MM.1S (cell line): ENCODE data around the gene NUCB2.

Source experiments
- DNase-seq: peaks from one replicate; pipeline ENCODE4 v3.0.0-alpha.2; 2015
- H2AFZ ChIP-seq: fragments of 300-600 bp; sonication (generic); 2 replicates; pipeline ENCODE4 v1.6.0; 2016; ENCODE audit warnings: antibody characterized with exemption, low read length
- H3F3A ChIP-seq: fragments of 300-600 bp; sonication (generic); 2 replicates; pipeline ENCODE4 v1.6.1; 2016; ENCODE audit warnings: mild to moderate bottlenecking, antibody characterized with exemption, low read length, moderate library complexity, mixed read lengths; ENCODE audit not compliant: insufficient read depth
- H3K27ac ChIP-seq: fragments of 300-600 bp; sonication (generic); 2 replicates; pipeline ENCODE4 v1.5.1; 2016; ENCODE audit warnings: mild to moderate bottlenecking, low read length
- H3K27me3 ChIP-seq: fragments of 300-600 bp; sonication (generic); replicated peaks from 2 replicates; pipeline ENCODE4 v1.6.0; 2016; ENCODE audit warnings: low read length; ENCODE audit not compliant: insufficient read depth
- H3K36me3 ChIP-seq: fragments of 300-600 bp; sonication (generic); replicated peaks from 2 replicates; pipeline ENCODE4 v1.6.1; 2016; ENCODE audit warnings: mild to moderate bottlenecking, low read length, mixed read lengths; ENCODE audit not compliant: insufficient read depth
- H3K4me1 ChIP-seq: fragments of 300-600 bp; sonication (generic); 2 replicates; pipeline ENCODE4 v1.6.1; 2016; ENCODE audit warnings: low read length, mixed read lengths
- H3K4me2 ChIP-seq: fragments of 300-600 bp; sonication (generic); 2 replicates; pipeline ENCODE4 v1.6.0; 2016; ENCODE audit warnings: low read depth, low read length
- H3K4me3 ChIP-seq: fragments of 300-600 bp; sonication (generic); 2 replicates; pipeline ENCODE4 v1.5.1; 2016; ENCODE audit warnings: low read length, mixed read lengths
- H3K79me2 ChIP-seq: fragments of 300-600 bp; sonication (generic); 2 replicates; pipeline ENCODE4 v1.6.1; 2016; ENCODE audit warnings: mixed run types, low read length, mixed read lengths
- H3K9ac ChIP-seq: fragments of 300-600 bp; sonication (generic); 2 replicates; pipeline ENCODE4 v1.6.1; 2016; ENCODE audit warnings: low read length, mixed read lengths
- H3K9me2 ChIP-seq: fragments of 300-600 bp; sonication (generic); replicated peaks from 2 replicates; pipeline ENCODE4 v1.6.1; 2016; ENCODE audit warnings: mild to moderate bottlenecking, low read length, mixed read lengths; ENCODE audit not compliant: insufficient read depth
- H3K9me3 ChIP-seq: fragments of 300-600 bp; sonication (generic); replicated peaks from 2 replicates; pipeline ENCODE4 v1.6.1; 2016; ENCODE audit warnings: mild to moderate bottlenecking, low read length, mixed read lengths; ENCODE audit not compliant: insufficient read depth
- H4K20me1 ChIP-seq: fragments of 300-600 bp; sonication (generic); 2 replicates; pipeline ENCODE4 v1.6.1; 2016; ENCODE audit warnings: mild to moderate bottlenecking, low read length, moderate library complexity, mixed read lengths; ENCODE audit not compliant: insufficient read depth
- CTCF ChIP-seq: fragments of 300-600 bp; sonication (generic); IDR thresholded peaks from 2 replicates; pipeline ENCODE4 v1.5.1; 2016; ENCODE audit warnings: antibody characterized with exemption, low read length, mixed read lengths
- EZH2 ChIP-seq: fragments of 300-600 bp; sonication (generic); optimal IDR thresholded peaks from 2 replicates; pipeline ENCODE3; 2017; ENCODE audit warnings: low read depth, mild to moderate bottlenecking, antibody characterized with exemption, low read length, mixed read lengths
- EZH2phosphoT487 ChIP-seq: fragments of 300-600 bp; sonication (generic); IDR thresholded peaks from 2 replicates; pipeline ENCODE4 v1.6.1; 2018; ENCODE audit warnings: antibody characterized with exemption, low read length

Gene NUCB2

GRCh38 chr11:17273668-17274282, 2.8 kb upstream of the NUCB2 start:
- H3K4me2 ChIP-seq: no peak overlapping the region
- peaks cover 10% of the 10 kb centered on the region for H3F3A ChIP-seq
- no peaks in the 10 kb centered on the region for H4K20me1 ChIP-seq
- H3K79me2 ChIP-seq: no peaks in the 10 kb centered on the region
- no peak for DNase-seq
- no peak overlapping the region for H2AFZ ChIP-seq
- no peak overlapping the region for H3K27ac ChIP-seq
- no peak overlapping the region for H3K4me3 ChIP-seq
- H3K9me3 ChIP-seq: no peaks in the 10 kb centered on the region
- H3K4me1 ChIP-seq: peaks cover 13% of the 10 kb centered on the region
- no peak overlapping the region for H3K9ac ChIP-seq
- H3K27me3 ChIP-seq: no peaks in the 10 kb centered on the region
- H3K9me2 ChIP-seq: no peaks in the 10 kb centered on the region
- TF ChIP-seq CTCF (no peak), EZH2 (no peak), EZH2phosphoT487 (no peak)
- H3K36me3 ChIP-seq: no peaks in the 10 kb centered on the region

GRCh38 chr11:17275400-17276235, 921 bp upstream of the NUCB2 start:
- peak overlapping the region; percentile 77 for H3K4me2 ChIP-seq
- no peaks in the 10 kb centered on the region for H4K20me1 ChIP-seq
- H3K4me3 ChIP-seq: peak overlapping the region; percentile 85
- no peak for DNase-seq
- H3K27ac ChIP-seq: no peak overlapping the region
- H3K4me1 ChIP-seq: peaks cover 13% of the 10 kb centered on the region
- no peaks in the 10 kb centered on the region for H3K79me2 ChIP-seq
- H2AFZ ChIP-seq: peak overlapping the region; percentile 83
- no peak for TF ChIP-seq CTCF
- no peak for TF ChIP-seq EZH2phosphoT487
- TF ChIP-seq EZH2: no peak
- H3K9me2 ChIP-seq: no peaks in the 10 kb centered on the region
- no peaks in the 10 kb centered on the region for H3K36me3 ChIP-seq
- no peaks in the 10 kb centered on the region for H3K27me3 ChIP-seq
- peaks cover 10% of the 10 kb centered on the region for H3F3A ChIP-seq
- no peaks in the 10 kb centered on the region for H3K9me3 ChIP-seq
- peak overlapping the region; percentile 78 for H3K9ac ChIP-seq

GRCh38 chr11:17277024-17277584, 565 bp downstream of the NUCB2 start:
- peak; percentile 69 for DNase-seq
- peak overlapping the region; percentile 78; the same call in 1 of the 2 replicates for H3K9ac ChIP-seq
- H3K9me3 ChIP-seq: no peaks in the 10 kb centered on the region
- H3K4me2 ChIP-seq: peak overlapping the region; percentile 77
- H4K20me1 ChIP-seq: no peaks in the 10 kb centered on the region
- H3K27ac ChIP-seq: peak overlapping the region; percentile 7; the same call in 1 of the 2 replicates
- no peaks in the 10 kb centered on the region for H3K36me3 ChIP-seq
- peaks cover 10% of the 10 kb centered on the region for H3F3A ChIP-seq
- peak overlapping the region; percentile 85 for H3K4me3 ChIP-seq
- no peaks in the 10 kb centered on the region for H3K27me3 ChIP-seq
- H2AFZ ChIP-seq: peak overlapping the region; percentile 93
- H3K4me1 ChIP-seq: peaks cover 13% of the 10 kb centered on the region
- no peaks in the 10 kb centered on the region for H3K79me2 ChIP-seq
- TF ChIP-seq EZH2phosphoT487: no peak
- no peak for TF ChIP-seq CTCF
- no peak for TF ChIP-seq EZH2
- H3K9me2 ChIP-seq: no peaks in the 10 kb centered on the region
